Measurements from ENCODE around the gene BRK1.
"Not testable (repeated sequence)": the region's sequence is repeated elsewhere in the genome, so short reads cannot be mapped to it uniquely, and the experiment has no call there.

BRK1 gene

GRCh38 chr3:10115326-10116137, at the start of gene BRK1:
BRK1 (plus strand) TSS chr3:10115675; CDS start chr3:10115702, 27 bp downstream.
- DNase-seq = peak; percentile 95
- peak within 1 kb of the TSS; percentile 68 for H3K27ac ChIP-seq
- no peak for TF ChIP-seq CTCF (IDR thresholded peaks at IDR 0.05; ENCODE audit: low read depth, low read length, missing control alignments)
- H3K27me3 ChIP-seq (replicated peaks) = no peaks in the 10 kb centered on the region
- H3K4me3 ChIP-seq (ENCODE audit: low read depth, low read length) = peak within 1 kb of the TSS; percentile 99
- in situ Hi-C loops (cut with HindIII; ENCODE audit: low pct_ligation_motif_present, low sequenced_read_pairs) = no loop called here
- H3K36me3 ChIP-seq (replicated peaks) = no peaks in the 10 kb centered on the region

GRCh38 chr3:10070077-10070476, 45.4 kb upstream of the BRK1 start:
- in situ Hi-C loops (cut with HindIII; ENCODE audit: low pct_ligation_motif_present, low sequenced_read_pairs); H3K4me3 ChIP-seq (ENCODE audit: low read depth, low read length): not testable (repeated sequence)

GRCh38 chr3:10074666-10075065, 40.8 kb upstream of the BRK1 start:
- no peak overlapping the region for H3K27ac ChIP-seq
- no peak overlapping the region for H3K4me3 ChIP-seq (ENCODE audit: low read depth, low read length)
- no peaks in the 10 kb centered on the region for H3K36me3 ChIP-seq (replicated peaks)
- in situ Hi-C loops (cut with HindIII; ENCODE audit: low pct_ligation_motif_present, low sequenced_read_pairs) = no loop called here
- H3K27me3 ChIP-seq (replicated peaks) = no peaks in the 10 kb centered on the region
- no peak for DNase-seq
- TF ChIP-seq CTCF (IDR thresholded peaks at IDR 0.05; ENCODE audit: low read depth, low read length, missing control alignments) = no peak

More at GRCh38 chr3:10070077-10070476, 45.4 kb upstream of the BRK1 start:
- H3K36me3 ChIP-seq (replicated peaks); DNase-seq; H3K27ac ChIP-seq; H3K27me3 ChIP-seq (replicated peaks): not testable (repeated sequence)

GRCh38 chr3:10081871-10082270, 33.6 kb upstream of the BRK1 start:
- DNase-seq = no peak
- TF ChIP-seq CTCF (IDR thresholded peaks at IDR 0.05; ENCODE audit: low read depth, low read length, missing control alignments) = no peak
- no peak overlapping the region for H3K27ac ChIP-seq
- no peak overlapping the region for H3K4me3 ChIP-seq (ENCODE audit: low read depth, low read length)
- in situ Hi-C loops (cut with HindIII; ENCODE audit: low pct_ligation_motif_present, low sequenced_read_pairs) = no loop called here
- no peaks in the 10 kb centered on the region for H3K27me3 ChIP-seq (replicated peaks)
- H3K36me3 ChIP-seq (replicated peaks) = no peaks in the 10 kb centered on the region

- no peak overlapping the region for H3K4me3 ChIP-seq (ENCODE audit: low read depth, low read length)
- H3K27ac ChIP-seq = no peak overlapping the region
- TF ChIP-seq CTCF (IDR thresholded peaks at IDR 0.05; ENCODE audit: low read depth, low read length, missing control alignments) = no peak
- in situ Hi-C loops (cut with HindIII; ENCODE audit: low pct_ligation_motif_present, low sequenced_read_pairs) = no loop called here
- H3K27me3 ChIP-seq (replicated peaks) = no peaks in the 10 kb centered on the region
- no peaks in the 10 kb centered on the region for H3K36me3 ChIP-seq (replicated peaks)
- DNase-seq = no peak
Measured at GRCh38 chr3:10085738-10086137, 29.7 kb upstream of the BRK1 start.

- no peak overlapping the region for H3K4me3 ChIP-seq (ENCODE audit: low read depth, low read length)
Measured at GRCh38 chr3:10088256-10088655, 27.2 kb upstream of the BRK1 start.

More at GRCh38 chr3:10088256-10088655, 27.2 kb upstream of the BRK1 start:
- H3K36me3 ChIP-seq (replicated peaks) = no peaks in the 10 kb centered on the region
- no peaks in the 10 kb centered on the region for H3K27me3 ChIP-seq (replicated peaks)
- no peak for DNase-seq
- in situ Hi-C loops (cut with HindIII; ENCODE audit: low pct_ligation_motif_present, low sequenced_read_pairs) = no loop called here
- no peak for TF ChIP-seq CTCF (IDR thresholded peaks at IDR 0.05; ENCODE audit: low read depth, low read length, missing control alignments)
- no peak overlapping the region for H3K27ac ChIP-seq

Data from brain microvascular endothelial cell (primary cell).